Measurements from ENCODE around the gene CLSTN2. TPM values are rescaled to one million over a fixed set of nuclear protein-coding genes. Genes with fewer than 3 reads are reported as not detected.

Gene CLSTN2
- total RNA-seq, 4 donors from 2014 or later: 13.4 to 21.3 (median 19.4) TPM

- no peaks in the 10 kb centered on the region for H3K27me3 ChIP-seq
These were observed 634.0 kb downstream of the CLSTN2 start for GRCh38 chr3:140568842-140569520.

GRCh38 chr3:140570602-140571001 is 635.6 kb downstream of the CLSTN2 start:
- Histone ChIP-seq H3K4me1 (no peaks in the 10 kb centered on the region), H3K4me3 (no peak overlapping the region), H3K36me3 (no peaks in the 10 kb centered on the region), H3K27me3 (no peaks in the 10 kb centered on the region), H3K9me3 (no peaks in the 10 kb centered on the region), H3K27ac (no peak overlapping the region)
- TF ChIP-seq CTCF (IDR thresholded peaks at IDR 0.05): no peak
- no peak for TF ChIP-seq EP300 (IDR thresholded peaks at IDR 0.05)
- no peak for TF ChIP-seq POLR2A (IDR thresholded peaks at IDR 0.05)
- DNase-seq (ENCODE audit: low spot score in 2 of 2): no peak
- WGBS, 2 donors: 57 to 63% methylated on average over 3 of the region's 3 CpGs

More at GRCh38 chr3:140568842-140569520, 634.0 kb downstream of the CLSTN2 start:
- no peak overlapping the region for H3K4me3 ChIP-seq
- DNase-seq (ENCODE audit: low spot score in 2 of 2): peak; percentile 43 to 46
- no peaks in the 10 kb centered on the region for H3K4me1 ChIP-seq
- H3K9me3 ChIP-seq: no peaks in the 10 kb centered on the region
- TF ChIP-seq CTCF (IDR thresholded peaks at IDR 0.05): no peak
- no peak for TF ChIP-seq POLR2A (IDR thresholded peaks at IDR 0.05)
- TF ChIP-seq EP300 (IDR thresholded peaks at IDR 0.05): no peak
- WGBS, 2 donors: 57 to 79% methylated on average over 3 of the region's 3 CpGs
- no peaks in the 10 kb centered on the region for H3K36me3 ChIP-seq
- H3K27ac ChIP-seq: no peak overlapping the region

DNA sequence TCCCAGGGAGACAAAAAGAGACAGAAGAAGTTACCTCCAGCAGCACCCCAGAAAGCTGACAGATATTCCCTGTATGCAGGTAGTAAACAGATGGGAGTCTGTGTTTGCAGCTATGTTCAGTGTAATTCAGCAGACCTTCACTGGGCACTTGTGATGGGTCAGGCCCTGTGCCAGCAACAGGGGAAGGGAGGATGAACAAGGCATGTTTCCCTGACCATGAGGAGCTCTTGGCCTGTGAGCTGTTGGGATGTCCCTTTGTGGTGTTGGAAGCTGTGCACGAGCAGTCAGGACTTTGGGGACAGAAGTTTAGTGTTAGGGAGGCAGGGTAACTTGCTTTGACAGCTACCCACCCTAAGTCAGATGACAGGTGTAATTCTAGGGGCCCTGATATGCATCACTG is 636.9 kb downstream of the CLSTN2 start:
- Histone ChIP-seq H3K9me3 (no peaks in the 10 kb centered on the region), H3K27ac (no peak overlapping the region), H3K36me3 (no peaks in the 10 kb centered on the region), H3K27me3 (no peaks in the 10 kb centered on the region), H3K4me3 (no peak overlapping the region), H3K4me1 (no peaks in the 10 kb centered on the region)
- 69 to 86% methylated on average over 1 of the region's 1 CpG for WGBS, 2 donors
- DNase-seq (ENCODE audit: low spot score in 2 of 2): no peak
- no peak for TF ChIP-seq POLR2A (IDR thresholded peaks at IDR 0.05)
- TF ChIP-seq CTCF (IDR thresholded peaks at IDR 0.05): no peak
- no peak for TF ChIP-seq EP300 (IDR thresholded peaks at IDR 0.05)

DNA sequence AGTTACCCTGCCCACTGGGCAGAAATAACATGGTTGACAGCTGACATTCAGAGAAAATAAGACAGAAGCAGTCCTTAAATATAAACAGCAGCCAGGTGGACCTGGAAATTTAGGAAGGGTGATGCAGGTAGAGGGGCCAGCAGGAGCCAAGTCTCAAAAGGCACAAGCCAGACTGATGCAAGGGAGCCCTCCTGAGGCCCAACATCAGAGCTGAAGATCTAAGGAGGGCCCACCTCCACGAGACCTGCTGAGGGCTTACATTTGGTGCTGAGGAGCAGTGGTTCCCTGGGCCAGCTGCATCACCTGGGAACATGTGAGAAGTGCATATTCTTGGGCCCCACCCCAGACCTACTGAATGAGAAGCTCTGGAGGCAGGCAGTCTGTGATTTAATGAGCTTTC is 637.3 kb downstream of the CLSTN2 start:
- WGBS, 2 donors: 88 to 92% methylated on average over 1 of the region's 1 CpG
- no peak overlapping the region for H3K27ac ChIP-seq
- TF ChIP-seq POLR2A (IDR thresholded peaks at IDR 0.05) (no peak), EP300 (IDR thresholded peaks at IDR 0.05) (no peak), CTCF (IDR thresholded peaks at IDR 0.05) (no peak)
- H3K9me3 ChIP-seq: no peaks in the 10 kb centered on the region
- H3K4me3 ChIP-seq: no peak overlapping the region
- H3K4me1 ChIP-seq: no peaks in the 10 kb centered on the region
- no peaks in the 10 kb centered on the region for H3K36me3 ChIP-seq
- no peaks in the 10 kb centered on the region for H3K27me3 ChIP-seq
- no peak for DNase-seq (ENCODE audit: low spot score in 2 of 2)

DNA sequence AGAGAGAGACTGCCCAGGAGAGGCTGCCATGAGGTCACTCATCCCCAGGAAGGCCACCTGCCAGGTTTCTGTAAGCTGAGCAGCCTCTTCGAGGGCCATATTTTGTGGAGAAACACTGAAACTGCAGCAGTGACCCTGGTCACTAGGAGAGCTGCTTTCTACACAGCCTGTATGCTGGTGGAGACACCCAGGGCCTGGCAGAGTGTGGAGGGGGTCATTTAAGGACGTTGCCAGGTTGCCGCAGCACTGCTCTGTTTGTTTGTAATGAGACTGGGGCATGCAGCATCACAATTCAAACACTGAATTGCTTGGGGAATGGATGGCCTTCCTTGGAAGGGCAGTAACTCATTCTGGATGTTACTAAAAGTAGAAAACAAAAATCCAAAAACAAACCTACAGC is 638.0 kb downstream of the CLSTN2 start:
- no peak for DNase-seq (ENCODE audit: low spot score in 2 of 2)
- Histone ChIP-seq H3K4me3 (no peak overlapping the region), H3K4me1 (no peaks in the 10 kb centered on the region), H3K36me3 (no peaks in the 10 kb centered on the region), H3K9me3 (no peaks in the 10 kb centered on the region), H3K27me3 (no peaks in the 10 kb centered on the region), H3K27ac (no peak overlapping the region)
- TF ChIP-seq POLR2A (IDR thresholded peaks at IDR 0.05): no peak
- TF ChIP-seq CTCF (IDR thresholded peaks at IDR 0.05): no peak
- no peak for TF ChIP-seq EP300 (IDR thresholded peaks at IDR 0.05)
- 70 to 72% methylated on average over 3 of the region's 3 CpGs for whole genome bisulfite sequencing, 2 donors

Measured in tibial nerve (tissue), 4 donors.